Keratinocyte (primary cell): ENCODE results near the gene CENPP. TPM values are rescaled to one million over a fixed set of nuclear protein-coding genes. Genes with fewer than 3 reads are reported as not detected.

ENCODE experiments used
- DNase-seq: peaks from one replicate; pipeline ENCODE4 v3.0.0-alpha.2; 2011; ENCODE audit warnings: low read depth, missing footprints, low spot score
- FAIRE-seq: peaks from 2 replicates; lab custom pipeline; 2011; peaks lifted over from hg19 to GRCh38; lab: Jason Lieb, UNC
- H2AFZ ChIP-seq: 2 replicates; pipeline ENCODE4 v1.6.0; 2012; ENCODE audit warnings: low read length, control low read depth, inconsistent platforms; ENCODE audit not compliant: control insufficient read depth
- H3K27ac ChIP-seq: 2 replicates; pipeline ENCODE4 v1.5.1; 2011; ENCODE audit warnings: low read length; ENCODE audit not compliant: control insufficient read depth, insufficient read depth
- H3K27me3 ChIP-seq: 3 replicates; pipeline ENCODE4 v1.6.0; 2011; ENCODE audit warnings: low read length; ENCODE audit not compliant: control insufficient read depth, insufficient read depth; ENCODE audit errors: extremely low read depth
- H3K36me3 ChIP-seq, 2 experiments: 2 replicates in 1 of 2; 3 replicates in 1 of 2; pipeline ENCODE4 v1.5.1; 2011; ENCODE audit warnings: low read length in 2 of 2, mild to moderate bottlenecking in 1 of 2; ENCODE audit not compliant: control insufficient read depth in 2 of 2, insufficient read depth in 2 of 2; ENCODE audit errors: extremely low read depth in 1 of 2
- H3K4me1 ChIP-seq: 3 replicates; pipeline ENCODE4 v1.5.1; 2011; ENCODE audit warnings: low read length; ENCODE audit not compliant: control insufficient read depth, insufficient read depth; ENCODE audit errors: extremely low read depth
- H3K4me2 ChIP-seq: 3 replicates; pipeline ENCODE4 v1.6.0; 2011; ENCODE audit warnings: low read depth, low read length; ENCODE audit not compliant: control insufficient read depth, insufficient read depth; ENCODE audit errors: extremely low read depth
- H3K4me3 ChIP-seq, 3 experiments: fragments of 200-600 bp in 1 of 3; sonication (generic) in 1 of 3; 2 replicates in 2 of 3; 3 replicates in 1 of 3; pipeline ENCODE4 v1.5.1; 2011 to 2016; ENCODE audit warnings: low read length in 3 of 3, mild to moderate bottlenecking in 3 of 3, control low read depth in 2 of 3, inconsistent platforms in 1 of 3, low read depth in 1 of 3, mixed read lengths in 1 of 3, mixed run types in 1 of 3, moderate library complexity in 1 of 3; ENCODE audit not compliant: control insufficient read depth in 2 of 3, insufficient read depth in 2 of 3; ENCODE audit errors: extremely low read depth in 1 of 3
- H3K79me2 ChIP-seq: 2 replicates; pipeline ENCODE4 v1.6.0; 2012; ENCODE audit warnings: low read length; ENCODE audit not compliant: control insufficient read depth, insufficient read depth
- H3K9ac ChIP-seq: 3 replicates; pipeline ENCODE4 v1.6.0; 2011; ENCODE audit warnings: low read length; ENCODE audit not compliant: control insufficient read depth, insufficient read depth; ENCODE audit errors: extremely low read depth
- H3K9me1 ChIP-seq: 3 replicates; pipeline ENCODE4 v1.6.0; 2011; ENCODE audit warnings: low read length; ENCODE audit not compliant: control insufficient read depth, insufficient read depth; ENCODE audit errors: extremely low read depth
- H3K9me3 ChIP-seq: 2 replicates; pipeline ENCODE4 v1.5.1; 2012; ENCODE audit warnings: low read depth, low read length; ENCODE audit not compliant: control insufficient read depth
- H4K20me1 ChIP-seq: 3 replicates; pipeline ENCODE4 v1.6.0; 2011; ENCODE audit warnings: low read length; ENCODE audit not compliant: control insufficient read depth, insufficient read depth; ENCODE audit errors: extremely low read depth
- EZH2 ChIP-seq: IDR thresholded peaks from one replicate; pipeline ENCODE4 v1.6.1; 2012; ENCODE audit warnings: inconsistent platforms, mild to moderate bottlenecking, low read length, moderate library complexity
- dilution Hi-C: fragments of 300-500 bp; cut with MboI; formaldehyde crosslinking; loops from one replicate; pipeline ENCODE4 v1.7.0; 2020; ENCODE audit warnings: low sequenced_read_pairs; ENCODE audit not compliant: extremely low pct_ligation_motif_present
- polyA plus RNA-seq, 5 experiments: library from polyadenylated mRNA; depleted of rRNA in 3 of 5; stranded (reverse) in 3 of 5; stranded (forward) in 1 of 5; unstranded in 1 of 5; fragments of >200 nt; gene quantifications; 1 replicate in 1 of 5; 2 replicates in 3 of 5; 3 replicates in 1 of 5; pipeline versions ENCODE4 v1.2.1 to v1.2.3, GENCODE V29; 2011 to 2012; ENCODE audit warnings: missing spikeins in 2 of 5, low read depth in 1 of 5, low replicate concordance in 1 of 5
- TF ChIP-seq, protein P1 (sequence below), 3 experiments: IDR thresholded peaks in 1 of 3; conservative IDR thresholded peaks in 1 of 3; optimal IDR thresholded peaks in 1 of 3; 2 replicates in 2 of 3; 3 replicates in 1 of 3; pipeline versions ENCODE3 to v1.5.1; 2011; ENCODE audit warnings: low read length in 3 of 3, mild to moderate bottlenecking in 3 of 3, moderate library complexity in 2 of 3, control low read depth in 1 of 3, inconsistent platforms in 1 of 3; ENCODE audit not compliant: insufficient read depth in 2 of 3; ENCODE audit errors: extremely low read depth in 1 of 3

CENPP gene
- polyA plus RNA-seq, 1 donor (not counting 4 experiments of a cell fraction or from before 2014, with no cell fraction given) = 6.7 TPM

GRCh38 chr9:92635760-92636159 lies 310.0 kb downstream of the CENPP start:
- Histone ChIP-seq H3K27ac (no peak overlapping the region), H3K4me1 (peaks cover 2% of the 10 kb centered on the region), H4K20me1 (no peaks in the 10 kb centered on the region), H3K4me2 (no peak overlapping the region), H3K36me3 (peaks cover 53 to 63% of the 10 kb centered on the region in 2 experiments), H3K9me3 (no peaks in the 10 kb centered on the region), H2AFZ (no peak overlapping the region), H3K79me2 (peaks cover 2% of the 10 kb centered on the region), H3K9ac (no peak overlapping the region), H3K27me3 (no peaks in the 10 kb centered on the region), H3K4me3 (no peak overlapping the region), H3K9me1 (no peaks in the 10 kb centered on the region)
- TF ChIP-seq EZH2 = no peak
- no peak for DNase-seq
- dilution Hi-C loops = no loop called here
- FAIRE-seq = no peak

DNA sequence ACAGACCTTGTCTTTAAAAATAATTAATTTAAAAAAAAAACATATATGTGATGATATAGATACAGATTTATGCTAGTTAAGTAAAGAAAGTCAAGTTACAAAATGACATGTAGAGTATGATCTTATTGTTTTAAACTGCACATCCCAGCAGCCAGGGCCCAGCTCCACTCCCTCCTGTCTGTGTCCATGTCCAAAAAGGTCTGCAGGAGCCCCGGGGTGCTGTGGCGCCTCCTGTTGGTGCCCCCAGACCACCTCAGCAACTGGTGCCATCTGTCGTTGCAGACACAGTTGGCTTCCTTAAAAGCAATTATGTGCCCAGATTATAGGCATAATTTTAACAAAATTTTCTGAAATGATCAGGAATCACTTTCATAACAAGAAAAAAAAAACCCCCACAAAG lies 310.9 kb downstream of the CENPP start:
- Histone ChIP-seq H3K4me1 (peaks cover 11% of the 10 kb centered on the region), H3K79me2 (peaks cover 4% of the 10 kb centered on the region), H3K9me3 (no peaks in the 10 kb centered on the region), H3K36me3 (peaks cover 59 to 66% of the 10 kb centered on the region in 2 experiments), H3K9me1 (no peaks in the 10 kb centered on the region), H3K27me3 (no peaks in the 10 kb centered on the region), H4K20me1 (no peaks in the 10 kb centered on the region), H3K27ac (no peak overlapping the region), H2AFZ (no peak overlapping the region), H3K9ac (no peak overlapping the region), H3K4me2 (no peak overlapping the region), H3K4me3 (no peak overlapping the region)
- no peak for DNase-seq
- dilution Hi-C loops = no loop called here
- FAIRE-seq = no peak
- TF ChIP-seq, protein P1, sequence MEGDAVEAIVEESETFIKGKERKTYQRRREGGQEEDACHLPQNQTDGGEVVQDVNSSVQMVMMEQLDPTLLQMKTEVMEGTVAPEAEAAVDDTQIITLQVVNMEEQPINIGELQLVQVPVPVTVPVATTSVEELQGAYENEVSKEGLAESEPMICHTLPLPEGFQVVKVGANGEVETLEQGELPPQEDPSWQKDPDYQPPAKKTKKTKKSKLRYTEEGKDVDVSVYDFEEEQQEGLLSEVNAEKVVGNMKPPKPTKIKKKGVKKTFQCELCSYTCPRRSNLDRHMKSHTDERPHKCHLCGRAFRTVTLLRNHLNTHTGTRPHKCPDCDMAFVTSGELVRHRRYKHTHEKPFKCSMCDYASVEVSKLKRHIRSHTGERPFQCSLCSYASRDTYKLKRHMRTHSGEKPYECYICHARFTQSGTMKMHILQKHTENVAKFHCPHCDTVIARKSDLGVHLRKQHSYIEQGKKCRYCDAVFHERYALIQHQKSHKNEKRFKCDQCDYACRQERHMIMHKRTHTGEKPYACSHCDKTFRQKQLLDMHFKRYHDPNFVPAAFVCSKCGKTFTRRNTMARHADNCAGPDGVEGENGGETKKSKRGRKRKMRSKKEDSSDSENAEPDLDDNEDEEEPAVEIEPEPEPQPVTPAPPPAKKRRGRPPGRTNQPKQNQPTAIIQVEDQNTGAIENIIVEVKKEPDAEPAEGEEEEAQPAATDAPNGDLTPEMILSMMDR (optimal IDR thresholded peaks at IDR 0.05 in 1 of 3, IDR thresholded peaks at IDR 0.05 in 1 of 3, conservative IDR thresholded peaks at IDR 0.05 in 1 of 3; ENCODE audit: extremely low read depth in 1 of 3, insufficient read depth in 2 of 3, low read length in 3 of 3) = peak in 2 of 3 experiments; percentile 3 to 27
- no peak for TF ChIP-seq EZH2

DNA sequence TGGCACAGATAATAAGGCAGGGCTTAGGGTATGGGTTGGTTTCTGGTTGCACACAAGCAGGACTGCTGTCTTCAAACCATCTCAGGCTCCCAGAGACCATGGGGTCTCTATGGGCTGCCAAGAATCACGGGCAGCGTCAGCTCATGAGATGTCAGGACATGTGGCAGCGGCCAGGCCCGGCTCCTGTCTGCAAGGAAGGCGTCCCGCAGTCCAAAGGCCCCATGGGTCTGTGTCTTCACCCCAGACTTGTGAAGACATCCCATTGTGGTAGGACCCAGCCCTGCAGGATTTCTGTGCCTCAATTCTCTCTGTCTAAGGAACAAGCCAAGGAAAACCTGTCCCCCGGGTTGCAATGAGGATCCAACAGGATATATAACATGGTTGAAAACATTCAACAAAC lies 311.6 kb downstream of the CENPP start:
- H2AFZ ChIP-seq = no peak overlapping the region
- H3K9me3 ChIP-seq = no peaks in the 10 kb centered on the region
- no peaks in the 10 kb centered on the region for H3K9me1 ChIP-seq
- peaks cover 18% of the 10 kb centered on the region for H3K4me1 ChIP-seq
- H3K9ac ChIP-seq = no peak overlapping the region
- peaks cover 4% of the 10 kb centered on the region for H3K79me2 ChIP-seq
- DNase-seq = no peak
- H3K36me3 ChIP-seq = peaks cover 58 to 64% of the 10 kb centered on the region in 2 experiments
- no peaks in the 10 kb centered on the region for H4K20me1 ChIP-seq
- no peak overlapping the region for H3K4me3 ChIP-seq
- dilution Hi-C loops = no loop called here
- no peaks in the 10 kb centered on the region for H3K27me3 ChIP-seq
- TF ChIP-seq, protein P1 (optimal IDR thresholded peaks at IDR 0.05 in 1 of 3, IDR thresholded peaks at IDR 0.05 in 1 of 3, conservative IDR thresholded peaks at IDR 0.05 in 1 of 3; ENCODE audit: extremely low read depth in 1 of 3, insufficient read depth in 2 of 3, low read length in 3 of 3) = no peak
- TF ChIP-seq EZH2 = no peak
- H3K27ac ChIP-seq = no peak overlapping the region
- FAIRE-seq = no peak
- no peak overlapping the region for H3K4me2 ChIP-seq
